ENCODE data around the gene LRRIQ4.

DNA sequence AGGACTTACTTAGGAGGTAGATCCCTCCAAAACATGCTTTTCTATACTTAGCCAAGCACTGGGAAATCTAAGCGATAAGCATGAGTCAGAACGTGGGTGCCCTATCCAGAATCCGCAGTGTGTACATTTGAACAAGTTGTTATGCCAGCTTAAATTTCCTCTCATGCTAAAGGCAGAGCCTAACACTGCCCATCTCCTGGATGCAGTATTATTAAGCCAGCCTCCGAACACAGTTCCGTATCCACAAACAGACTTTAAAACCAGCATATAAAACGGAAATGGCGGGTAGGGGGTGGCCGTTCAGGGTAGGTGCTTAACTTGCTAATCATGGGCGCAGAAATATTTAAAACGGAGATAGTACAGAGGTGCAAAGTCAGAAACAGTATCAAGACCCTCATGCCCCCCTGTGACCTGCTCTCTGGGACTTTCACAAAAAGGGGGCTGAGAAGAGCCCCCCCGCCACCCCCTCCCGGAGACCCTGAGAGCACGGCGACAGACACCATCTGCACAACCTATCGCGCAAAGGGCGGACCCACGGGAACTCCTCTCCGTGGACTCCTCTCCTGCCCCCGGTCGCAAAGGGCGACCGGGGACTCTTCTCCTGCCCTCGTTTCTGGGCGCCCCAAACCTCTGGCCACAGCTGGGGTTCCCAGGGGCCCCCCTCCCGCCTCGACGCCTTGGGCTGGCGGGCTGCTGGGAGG lies 889 bp upstream of the LRRIQ4 start:
- TF ChIP-seq FOXM1 (IDR thresholded peaks at IDR 0.05; ENCODE audit: borderline replicate concordance), result no peak
- no peak for TF ChIP-seq BHLHE40 (IDR thresholded peaks at IDR 0.05; ENCODE audit: borderline replicate concordance)
- TF ChIP-seq NFRKB (IDR thresholded peaks at IDR 0.05), result no peak
- TF ChIP-seq TARDBP (IDR thresholded peaks at IDR 0.05), result no peak
- TF ChIP-seq CTBP1 (IDR thresholded peaks at IDR 0.05; ENCODE audit: borderline replicate concordance), result no peak
- TF ChIP-seq L3MBTL2 (conservative IDR thresholded peaks at IDR 0.05), result no peak
- no peak for TF ChIP-seq SP1 (IDR thresholded peaks at IDR 0.05)
- no peak for TF ChIP-seq ELF4 (IDR thresholded peaks at IDR 0.05)
- TF ChIP-seq LEF1 (IDR thresholded peaks at IDR 0.05; ENCODE audit: borderline replicate concordance), result no peak
- no peak for TF ChIP-seq ARNT (IDR thresholded peaks at IDR 0.05)
- no peak for TF ChIP-seq HDGF (IDR thresholded peaks at IDR 0.05; ENCODE audit: borderline replicate concordance)
- TF ChIP-seq, protein P1, sequence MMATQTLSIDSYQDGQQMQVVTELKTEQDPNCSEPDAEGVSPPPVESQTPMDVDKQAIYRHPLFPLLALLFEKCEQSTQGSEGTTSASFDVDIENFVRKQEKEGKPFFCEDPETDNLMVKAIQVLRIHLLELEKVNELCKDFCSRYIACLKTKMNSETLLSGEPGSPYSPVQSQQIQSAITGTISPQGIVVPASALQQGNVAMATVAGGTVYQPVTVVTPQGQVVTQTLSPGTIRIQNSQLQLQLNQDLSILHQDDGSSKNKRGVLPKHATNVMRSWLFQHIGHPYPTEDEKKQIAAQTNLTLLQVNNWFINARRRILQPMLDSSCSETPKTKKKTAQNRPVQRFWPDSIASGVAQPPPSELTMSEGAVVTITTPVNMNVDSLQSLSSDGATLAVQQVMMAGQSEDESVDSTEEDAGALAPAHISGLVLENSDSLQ (IDR thresholded peaks at IDR 0.05), result no peak

Measured in HEK293T (cell line).